Transverse colon (tissue), 4 donors: ENCODE results near the gene LRP1B. TPM values are rescaled to one million over a fixed set of nuclear protein-coding genes. Genes with fewer than 3 reads are reported as not detected.

Experiments
- DNase-seq: peaks from one replicate; pipeline ENCODE4 v3.0.0-alpha.2; 2019
- H3K27ac ChIP-seq, 4 donors: fragments of 200-600 bp; sonication (generic); 2 replicates each; pipeline ENCODE4 v1.5.1; 2016 to 2018; ENCODE audit warnings: inconsistent platforms in 4 of 4
- H3K27me3 ChIP-seq: fragments of 200-600 bp; sonication (generic); 2 replicates; pipeline ENCODE4 v1.5.1; 2017; ENCODE audit warnings: inconsistent platforms
- H3K36me3 ChIP-seq, 4 donors: fragments of 200-600 bp; sonication (generic); 2 replicates each; pipeline ENCODE4 v1.5.1; 2017 to 2019; ENCODE audit warnings: inconsistent platforms in 4 of 4
- H3K4me1 ChIP-seq, 4 donors: fragments of 200-600 bp; sonication (generic); 2 replicates each; pipeline ENCODE4 v1.5.1; 2017 to 2020; ENCODE audit warnings: inconsistent platforms in 4 of 4
- H3K4me3 ChIP-seq, 4 donors: fragments of 200-600 bp; sonication (generic); 1 replicate in 1 of 4; 2 replicates in 3 of 4; pipeline versions ENCODE4 v1.5.1 to v1.6.1; 2017 to 2019; ENCODE audit warnings: inconsistent platforms in 4 of 4
- H3K9me3 ChIP-seq, 2 donors: fragments of 200-600 bp; sonication (generic); 2 replicates each; pipeline ENCODE4 v1.5.1; 2017 to 2019; ENCODE audit warnings: inconsistent platforms in 2 of 2
- EP300 ChIP-seq: sonication (generic); formaldehyde crosslinking; IDR thresholded peaks from one replicate; pipeline ENCODE4 v1.6.1; 2017; ENCODE audit warnings: antibody characterized with exemption, low read depth
- POLR2A ChIP-seq: fragments of 450-650 bp; IDR thresholded peaks from one replicate; pipeline ENCODE4 v1.6.1; 2016; ENCODE audit warnings: antibody characterized with exemption, mild to moderate bottlenecking, moderate library complexity
- POLR2AphosphoS5 ChIP-seq, 3 donors: sonication (generic); formaldehyde crosslinking; IDR thresholded peaks; one replicate each; pipeline ENCODE4 v1.6.1; 2016; ENCODE audit warnings: antibody characterized with exemption in 3 of 3
- WGBS, 2 donors: methylation state at CpG; one replicate each; pipeline ENCODE4 v1.1.5; 2018; ENCODE audit warnings: low coverage in 1 of 2; 5-methylcytosine and 5-hydroxymethylcytosine counted together
- in situ Hi-C, 4 donors: fragments of 200-750 bp; cut with MboI; loops; one replicate each; pipeline versions ENCODE4 v1.15.0 to v1.15.1; 2017; ENCODE audit warnings: low sequenced_read_pairs in 3 of 4, low pct_ligation_motif_present in 1 of 4, low pct_unique_long_range_greater_than_20kb in 1 of 4
- intact Hi-C: fragments of 100-400 bp; cut with DNase I; formaldehyde crosslinking; loops from one replicate; pipeline ENCODE4 v1.15.1; 2023; ENCODE audit warnings: low total_unique reads
- total RNA-seq, 4 donors: library from RNA; depleted of rRNA; stranded (reverse); fragments of >200 nt; gene quantifications; one replicate each; pipeline ENCODE4 v1.1.0, GENCODE V29; 2016
- TF ChIP-seq, protein P1 (sequence below), 5 experiments: fragments of 200-600 bp in 3 of 5; fragments of 450-650 bp in 2 of 5; sonication (generic) in 3 of 5; IDR thresholded peaks; 1 replicate in 2 of 5; 2 replicates in 3 of 5; pipeline ENCODE4 v1.5.1; 2016 to 2017; ENCODE audit warnings: antibody characterized with exemption in 5 of 5, inconsistent platforms in 3 of 5, mild to moderate bottlenecking in 2 of 5, moderate library complexity in 1 of 5

The LRP1B gene
- total RNA-seq, 4 donors from 2014 or later = 0.48 to 5.4 (median 0.82) TPM; not detected in 1

DNA sequence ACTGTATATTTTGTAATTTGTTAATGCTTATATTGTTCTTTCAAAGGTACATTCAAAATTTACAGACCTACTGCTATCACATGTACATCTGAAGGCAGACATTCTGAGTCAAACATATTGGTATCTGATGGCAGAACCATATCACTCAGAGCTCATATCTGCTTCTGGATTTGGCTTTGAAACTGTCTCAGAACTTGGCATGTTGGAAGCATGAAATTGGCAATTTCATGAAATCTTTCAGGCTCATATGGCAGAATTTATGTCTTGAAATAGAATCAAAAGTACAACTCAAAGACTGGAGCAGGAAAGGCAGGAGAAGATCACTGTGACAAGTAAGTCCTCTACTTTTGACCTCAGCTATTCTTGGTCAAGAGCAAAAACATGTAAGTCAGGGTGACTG, 202.3 kb downstream of the LRP1B start:
- no peaks in the 10 kb centered on the region for H3K27me3 ChIP-seq
- no peak for TF ChIP-seq EP300
- TF ChIP-seq, protein P1, sequence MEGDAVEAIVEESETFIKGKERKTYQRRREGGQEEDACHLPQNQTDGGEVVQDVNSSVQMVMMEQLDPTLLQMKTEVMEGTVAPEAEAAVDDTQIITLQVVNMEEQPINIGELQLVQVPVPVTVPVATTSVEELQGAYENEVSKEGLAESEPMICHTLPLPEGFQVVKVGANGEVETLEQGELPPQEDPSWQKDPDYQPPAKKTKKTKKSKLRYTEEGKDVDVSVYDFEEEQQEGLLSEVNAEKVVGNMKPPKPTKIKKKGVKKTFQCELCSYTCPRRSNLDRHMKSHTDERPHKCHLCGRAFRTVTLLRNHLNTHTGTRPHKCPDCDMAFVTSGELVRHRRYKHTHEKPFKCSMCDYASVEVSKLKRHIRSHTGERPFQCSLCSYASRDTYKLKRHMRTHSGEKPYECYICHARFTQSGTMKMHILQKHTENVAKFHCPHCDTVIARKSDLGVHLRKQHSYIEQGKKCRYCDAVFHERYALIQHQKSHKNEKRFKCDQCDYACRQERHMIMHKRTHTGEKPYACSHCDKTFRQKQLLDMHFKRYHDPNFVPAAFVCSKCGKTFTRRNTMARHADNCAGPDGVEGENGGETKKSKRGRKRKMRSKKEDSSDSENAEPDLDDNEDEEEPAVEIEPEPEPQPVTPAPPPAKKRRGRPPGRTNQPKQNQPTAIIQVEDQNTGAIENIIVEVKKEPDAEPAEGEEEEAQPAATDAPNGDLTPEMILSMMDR (IDR thresholded peaks at IDR 0.05) = no peak
- no peak for TF ChIP-seq POLR2A
- TF ChIP-seq POLR2AphosphoS5 (IDR thresholded peaks at IDR 0.05) = no peak
- no peaks in the 10 kb centered on the region for H3K36me3 ChIP-seq
- H3K27ac ChIP-seq = no peak overlapping the region
- in situ Hi-C loops (no loop called here), intact Hi-C loops (no loop called here)
- DNase-seq = no peak
- no peak overlapping the region for H3K4me3 ChIP-seq
- H3K4me1 ChIP-seq = no peaks in the 10 kb centered on the region
- H3K9me3 ChIP-seq = no peaks in the 10 kb centered on the region

DNA sequence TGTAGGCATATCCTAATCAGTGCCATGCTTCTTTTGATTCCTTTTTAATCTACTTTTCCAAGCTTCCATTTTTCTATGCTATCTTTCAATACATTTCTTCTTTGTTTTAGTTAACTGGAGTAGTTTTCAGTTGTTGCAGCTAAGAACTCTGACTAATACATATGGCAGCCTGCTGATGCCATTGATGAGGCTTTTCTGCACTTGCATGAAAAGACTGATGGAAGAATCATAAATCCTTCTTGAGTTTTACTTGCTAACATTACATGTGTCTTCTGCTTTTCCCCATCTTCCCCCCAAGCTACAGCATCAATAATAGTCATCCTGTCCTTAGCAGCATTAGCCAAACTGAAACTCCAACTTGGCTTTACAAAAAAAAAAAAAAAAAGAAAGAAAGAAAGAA, 203.3 kb downstream of the LRP1B start:
- TF ChIP-seq POLR2A = no peak
- Histone ChIP-seq H3K9me3 (no peaks in the 10 kb centered on the region), H3K4me3 (no peak overlapping the region), H3K27ac (no peak overlapping the region), H3K4me1 (no peaks in the 10 kb centered on the region), H3K36me3 (no peaks in the 10 kb centered on the region), H3K27me3 (no peaks in the 10 kb centered on the region)
- intact Hi-C loops = no loop called here
- DNase-seq = no peak
- in situ Hi-C loops = no loop called here

DNA sequence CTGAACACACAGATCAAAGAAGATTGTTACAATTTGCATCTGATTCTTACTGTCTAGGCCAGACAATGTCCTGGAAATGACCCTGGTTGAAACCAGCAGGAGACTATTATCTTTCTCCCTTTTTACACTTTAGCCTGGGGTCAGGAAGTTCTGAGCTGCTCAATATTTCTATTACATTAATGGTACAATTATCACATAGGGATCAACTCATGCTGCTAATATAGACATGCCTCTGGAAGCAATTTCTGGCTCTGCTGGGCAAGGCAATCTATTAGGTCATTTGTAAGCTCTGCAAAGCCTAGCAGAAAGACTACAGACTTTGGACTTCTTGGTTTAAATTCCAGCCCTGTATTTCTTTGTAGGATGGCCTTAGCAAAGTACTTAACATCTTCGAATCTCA, 205.3 kb downstream of the LRP1B start:
- Histone ChIP-seq H3K27ac (no peak overlapping the region), H3K4me3 (no peak overlapping the region), H3K9me3 (no peaks in the 10 kb centered on the region), H3K4me1 (no peaks in the 10 kb centered on the region), H3K27me3 (no peaks in the 10 kb centered on the region), H3K36me3 (no peaks in the 10 kb centered on the region)
- WGBS, 2 donors = 48 to 60% methylated on average over 1 of the region's 1 CpG
- TF ChIP-seq, protein P1 (IDR thresholded peaks at IDR 0.05) = no peak
- TF ChIP-seq POLR2A = no peak
- no peak for TF ChIP-seq POLR2AphosphoS5 (IDR thresholded peaks at IDR 0.05)
- no peak for TF ChIP-seq EP300
- in situ Hi-C loops (no loop called here), intact Hi-C loops (no loop called here)
- DNase-seq = no peak

DNA sequence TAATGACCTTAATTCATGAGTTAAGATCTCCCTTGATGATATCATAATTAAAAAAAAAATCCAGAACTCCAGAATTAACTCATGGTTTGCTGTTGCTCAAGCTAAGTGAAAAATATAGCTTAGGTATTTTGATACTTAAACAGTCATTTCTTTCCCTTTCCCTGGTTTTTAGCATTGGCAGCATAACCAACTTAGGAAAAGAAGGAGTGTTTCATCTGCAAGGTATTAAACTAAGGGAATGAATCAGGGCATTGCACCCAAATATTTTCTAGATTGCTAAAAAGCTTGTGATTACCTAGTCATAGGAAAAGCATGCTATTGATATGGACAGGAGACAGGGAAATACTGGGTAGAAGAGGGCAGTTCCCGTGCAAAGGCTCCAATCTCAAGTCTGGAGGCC, 207.2 kb downstream of the LRP1B start:
- no peaks in the 10 kb centered on the region for H3K36me3 ChIP-seq
- in situ Hi-C loops (no loop called here), intact Hi-C loops (no loop called here)
- no peak for DNase-seq
- no peak for TF ChIP-seq EP300
- no peak for TF ChIP-seq POLR2AphosphoS5 (IDR thresholded peaks at IDR 0.05)
- no peak overlapping the region for H3K4me3 ChIP-seq
- H3K27me3 ChIP-seq = no peaks in the 10 kb centered on the region
- H3K9me3 ChIP-seq = no peaks in the 10 kb centered on the region
- no peaks in the 10 kb centered on the region for H3K4me1 ChIP-seq
- WGBS, 2 donors = 62 to 78% methylated on average over 1 of the region's 1 CpG
- H3K27ac ChIP-seq = no peak overlapping the region

DNA sequence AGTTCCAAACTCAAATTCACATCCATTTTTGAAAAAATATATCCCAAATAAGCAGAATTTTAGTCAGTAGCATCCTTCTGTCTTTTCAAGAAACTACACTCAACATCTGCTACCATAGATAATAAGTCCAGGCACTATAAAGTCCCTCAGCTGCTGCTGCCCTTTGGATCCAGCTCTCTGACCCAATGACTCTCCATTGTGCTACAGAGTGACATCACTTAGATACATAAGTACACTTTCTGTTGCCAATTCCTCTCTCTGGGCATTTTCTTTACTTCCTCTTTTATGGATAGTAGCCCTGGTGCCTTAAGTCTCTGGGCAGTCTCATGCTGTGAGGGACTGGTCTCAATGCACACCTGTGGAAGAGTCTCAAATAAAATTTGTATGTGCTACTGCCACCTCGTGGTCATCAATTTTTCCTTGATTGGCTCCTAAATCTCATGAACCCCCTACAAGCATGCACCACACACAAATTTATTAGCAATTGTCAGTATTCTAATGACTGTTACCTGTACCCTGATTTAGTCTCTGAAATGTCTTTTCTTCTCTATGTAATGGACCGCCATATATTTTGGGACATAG, 219.2 kb downstream of the LRP1B start:
- DNase-seq = no peak
- in situ Hi-C loops = no loop called here
- TF ChIP-seq POLR2A = no peak
- TF ChIP-seq, protein P1 (IDR thresholded peaks at IDR 0.05) = peak in 2 of 5 experiments; percentile 15 to 26

More for the DNA sequence above, 219.2 kb downstream of the LRP1B start:
- H3K4me3 ChIP-seq = no peak overlapping the region
- H3K4me1 ChIP-seq = no peaks in the 10 kb centered on the region
- H3K27me3 ChIP-seq = no peaks in the 10 kb centered on the region
- no peaks in the 10 kb centered on the region for H3K9me3 ChIP-seq
- intact Hi-C loops = no loop called here
- WGBS, 2 donors = 51 to 88% methylated on average over 1 to 2 of the region's 2 CpGs
- H3K27ac ChIP-seq = no peak overlapping the region
- no peaks in the 10 kb centered on the region for H3K36me3 ChIP-seq
